ENCODE measurements around the gene APOBEC2.
A peak's percentile ranks its signal among the peaks of the same experiment; 100 is the strongest.

APOBEC2 gene

DNA sequence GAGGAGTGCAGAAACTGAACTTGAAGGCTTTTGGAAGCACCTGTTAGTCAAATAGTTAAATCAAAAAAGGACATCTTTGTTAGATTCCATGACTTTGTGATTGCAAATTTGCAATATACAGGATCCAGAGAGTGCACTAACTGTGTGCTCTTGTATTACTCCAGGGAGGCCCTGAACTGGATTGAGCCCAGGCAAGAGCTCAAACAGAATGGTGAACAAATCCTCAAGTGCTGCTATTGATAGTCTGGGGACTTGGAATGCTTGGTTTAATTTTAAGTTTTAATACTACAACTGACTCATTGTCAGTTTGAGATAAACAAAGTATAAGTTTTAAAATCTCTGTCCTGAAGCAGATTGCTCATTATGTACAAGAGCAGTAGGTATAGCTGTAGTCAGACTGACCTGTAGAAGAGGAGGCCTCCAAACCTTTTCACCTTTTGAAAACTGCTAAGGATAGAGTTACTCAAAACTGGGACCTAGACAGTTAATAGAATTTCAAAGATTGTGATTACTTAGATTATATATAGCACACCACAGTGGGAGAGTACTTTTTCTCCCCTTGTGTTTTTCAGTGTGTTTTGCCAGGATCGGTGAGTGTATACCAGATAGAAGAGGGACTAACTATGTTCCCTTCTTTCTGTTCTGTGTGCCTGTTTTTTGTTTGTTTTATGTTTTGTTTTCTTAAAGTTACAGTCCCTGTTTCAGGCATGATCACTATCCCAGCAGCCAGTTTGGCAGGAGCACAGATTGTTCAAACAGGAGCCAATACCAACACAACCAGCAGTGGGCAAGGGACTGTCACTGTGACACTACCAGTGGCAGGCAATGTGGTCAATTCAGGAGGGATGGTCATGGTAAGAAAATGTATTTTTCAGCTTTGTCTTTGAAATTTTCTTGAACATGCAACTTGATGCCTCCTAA, 38.1 kb downstream of the APOBEC2 start:
- no peak for DNase-seq (ENCODE audit: low spot score)

DNA sequence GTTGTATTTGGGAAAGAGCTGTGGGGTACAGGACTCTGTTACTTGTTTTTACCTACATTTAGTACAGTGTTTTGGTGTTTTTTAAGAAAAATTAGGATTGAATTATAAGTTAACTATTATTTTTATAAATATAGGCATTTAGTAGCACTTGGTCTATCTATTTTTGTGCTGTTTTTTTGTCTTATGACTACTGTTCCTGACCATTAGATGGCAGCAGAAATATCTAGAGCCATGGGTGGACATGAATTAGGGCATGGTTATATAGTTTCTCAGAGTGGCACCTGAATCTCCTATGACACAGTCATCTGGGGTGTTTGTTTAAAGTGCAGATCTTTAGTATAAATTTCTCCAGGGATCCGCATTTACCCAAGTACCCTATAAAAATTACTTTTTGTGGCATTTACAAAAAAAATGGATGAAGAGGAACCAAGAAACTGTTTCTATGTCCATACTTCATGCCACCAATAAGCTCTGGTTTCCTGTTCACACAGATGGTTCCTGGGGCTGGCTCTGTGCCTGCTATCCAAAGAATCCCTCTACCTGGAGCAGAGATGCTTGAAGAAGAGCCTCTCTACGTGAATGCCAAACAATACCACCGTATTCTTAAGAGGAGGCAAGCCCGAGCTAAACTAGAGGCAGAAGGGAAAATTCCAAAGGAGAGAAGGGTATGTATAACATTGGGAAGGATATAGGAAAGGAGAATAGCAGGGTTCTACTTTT, 39.6 kb downstream of the APOBEC2 start:
- DNase-seq (ENCODE audit: low spot score): no peak

DNA sequence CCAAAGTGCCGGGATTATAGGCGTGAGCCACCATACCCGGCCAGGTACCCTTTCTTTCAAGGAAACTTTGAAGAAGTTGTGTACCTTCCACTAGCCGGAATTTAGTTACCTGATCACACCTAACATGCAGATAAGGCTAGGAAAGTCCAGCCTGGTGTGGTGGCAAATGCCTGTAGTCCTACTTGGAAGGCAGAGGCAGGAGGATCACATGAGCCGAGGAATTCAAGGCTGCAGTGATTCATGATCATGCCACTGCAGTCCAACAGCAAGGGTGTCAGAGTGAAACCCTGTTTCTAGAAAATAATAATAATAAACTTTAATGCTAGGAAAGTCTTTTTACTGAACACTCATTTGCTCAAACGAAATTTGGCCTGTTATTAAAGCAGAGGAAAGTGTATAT, 40.7 kb downstream of the APOBEC2 start:
- no peak for DNase-seq (ENCODE audit: low spot score)

- peak; percentile 8 for DNase-seq (ENCODE audit: low spot score)
Observed at GRCh38 chr6:41097467-41098090, 44.6 kb downstream of the APOBEC2 start.

- no peak for DNase-seq (ENCODE audit: low spot score)
Observed at GRCh38 chr6:41098366-41098765, 45.4 kb downstream of the APOBEC2 start.

GRCh38 chr6:41100871-41101287, 47.9 kb downstream of the APOBEC2 start:
- no peak for DNase-seq (ENCODE audit: low spot score)

- DNase-seq (ENCODE audit: low spot score): no peak
Observed at GRCh38 chr6:41103847-41104246, 50.8 kb downstream of the APOBEC2 start.

DNA sequence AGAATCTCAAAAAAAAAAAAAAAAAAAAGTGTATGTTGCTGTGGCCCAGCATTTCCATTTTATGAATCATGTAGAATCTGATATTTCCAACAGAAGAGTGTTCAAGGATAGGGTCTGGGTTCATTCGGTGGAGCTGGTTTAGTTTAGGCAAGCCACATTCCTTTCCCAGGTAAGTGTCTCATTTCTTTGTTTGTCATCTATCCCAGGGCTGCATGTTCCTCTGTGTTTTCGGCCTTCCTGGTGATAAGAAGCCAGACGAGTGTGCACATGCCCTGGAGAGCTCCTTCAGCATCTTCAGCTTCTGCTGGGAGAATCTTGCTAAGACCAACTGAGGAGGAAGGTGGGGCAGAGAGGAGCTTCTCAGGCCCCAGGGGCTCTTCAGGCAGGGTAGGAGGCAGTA, 58.0 kb downstream of the APOBEC2 start:
- DNase-seq (ENCODE audit: low spot score): no peak
